A549 treated with DMSO at 1 μM for 4 hours (cell line): ENCODE data around the gene VDR. TPM values are rescaled to one million over a fixed set of nuclear protein-coding genes. Genes with fewer than 3 reads are reported as not detected.

Experiments
- total RNA-seq: library from RNA; stranded (reverse); fragments of 200-300 nt; extraction: Qiagen RNA extraction; gene quantifications from 5 replicates; pipeline ENCODE4 v1.2.3, GENCODE V29; 2022; ENCODE audit warnings: low read depth

The VDR gene
- total RNA-seq, result 3.5 to 4.6 TPM (median 3.7 TPM) in 5 replicates

DNA sequence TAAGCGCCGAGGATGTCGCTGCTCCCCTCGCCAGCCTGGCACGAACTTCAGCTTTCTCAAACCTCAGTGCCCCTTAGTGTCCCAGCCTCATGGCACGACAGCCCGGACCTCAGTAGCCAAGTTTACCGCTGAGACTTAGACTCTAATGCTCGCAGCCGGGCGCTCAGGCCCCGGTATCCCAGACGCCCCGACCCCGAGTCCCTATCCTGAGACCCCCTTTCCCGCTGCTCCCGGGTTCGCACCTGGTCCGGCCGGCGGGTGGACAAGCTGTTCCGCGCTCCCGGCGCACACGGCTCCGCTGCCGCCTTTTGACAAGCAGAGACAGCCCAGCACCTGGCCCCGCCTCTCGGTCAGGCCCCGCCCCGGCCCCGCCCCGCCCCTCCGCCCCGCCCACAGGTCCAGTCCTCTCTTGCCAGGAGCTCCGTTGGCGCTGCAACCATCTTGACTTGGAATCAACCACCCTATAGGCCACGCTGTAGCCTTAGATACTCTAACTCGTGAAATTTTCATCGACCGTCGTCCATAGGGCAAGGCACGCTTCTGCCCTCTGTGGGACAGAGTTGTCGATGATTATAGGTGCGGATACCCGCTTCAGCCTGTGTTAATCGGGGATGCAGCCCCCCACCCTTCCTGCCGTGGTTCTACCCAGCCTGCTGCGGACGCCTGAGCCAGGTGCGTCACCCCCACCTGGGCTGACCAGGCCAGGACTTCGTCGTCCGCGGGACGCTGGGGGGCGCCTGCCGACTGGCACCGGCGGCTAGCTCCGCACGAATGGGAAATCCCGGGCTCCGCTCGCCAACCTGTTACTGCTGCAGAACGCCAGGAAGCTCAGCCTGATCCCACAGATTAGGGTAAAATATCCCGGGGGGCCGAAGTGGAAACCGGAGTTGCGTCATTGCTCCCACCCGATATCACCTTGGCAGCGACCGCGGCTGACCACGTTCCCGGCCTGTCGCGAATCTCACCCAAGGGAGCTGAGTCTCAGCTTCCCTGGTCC lies at the start of gene VDR:
Gene VDR (minus strand): TSS at position 282 of the 997 bp plus-strand sequence. CDS start 25,881 bp downstream, outside the sequence.

DNA sequence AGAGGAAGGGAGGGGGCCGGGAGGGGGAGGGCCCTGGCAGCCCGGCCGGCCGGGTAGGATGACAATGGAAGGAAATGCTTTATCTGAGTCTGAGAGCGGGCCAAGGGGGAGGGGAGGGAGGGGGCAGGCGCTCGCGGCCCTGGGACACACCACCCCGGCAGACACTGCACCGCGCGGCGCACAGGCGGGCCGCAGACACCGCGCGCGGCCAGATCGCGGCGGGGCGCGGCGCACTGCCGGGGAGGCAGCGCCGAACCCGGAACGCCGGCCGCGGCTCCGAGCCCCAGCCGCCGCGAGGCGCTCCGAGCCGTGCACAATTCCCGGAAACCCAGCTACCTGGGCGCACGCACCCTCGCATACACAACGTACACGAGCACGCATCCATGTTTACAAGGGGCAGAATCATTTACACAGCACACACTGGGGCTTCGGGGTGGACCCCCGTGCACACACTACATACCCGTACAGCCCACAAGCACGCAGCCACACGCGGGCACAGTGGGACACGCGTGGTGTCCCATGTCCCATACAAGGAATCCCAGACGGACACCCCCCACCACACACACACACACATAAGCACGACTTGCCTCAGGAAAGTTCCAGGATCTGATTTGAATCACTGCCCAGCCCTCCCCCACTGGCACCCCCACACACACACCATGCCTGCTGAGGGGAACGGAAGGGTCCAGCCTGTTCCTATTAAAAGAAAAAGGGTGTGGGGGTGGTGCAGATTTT lies 84.7 kb downstream of the VDR start, which contains the start of gene HDAC7:
Gene HDAC7 (minus strand): TSS at position 8 of the 735 bp plus-strand sequence. CDS start 118 bp downstream, outside the sequence.

Other genes with a start within 250 kb of the VDR start
- 39.9 to 54.2 TPM (median 47.8 TPM) in 5 replicates for gene RPAP3, start 199.0 kb downstream of the VDR start, total RNA-seq
- not detected in 5 replicates for gene ENDOU, start 179.5 kb downstream of the VDR start, total RNA-seq
- 0.43 to 1.2 TPM (median 0.80 TPM) in 5 replicates for gene RAPGEF3, start 146.1 kb downstream of the VDR start, total RNA-seq
- 23.0 to 34.5 TPM (median 30.0 TPM) in 5 replicates for gene SLC48A1, start 131.8 kb downstream of the VDR start, total RNA-seq
- gene HDAC7, start 85.1 kb downstream of the VDR start, total RNA-seq, result 40.7 to 51.6 TPM (median 46.7 TPM) in 5 replicates
- gene TMEM106C, start 58.6 kb upstream of the VDR start, total RNA-seq, result 119 to 129 TPM (median 126 TPM) in 5 replicates
- 0.02 to 0.18 TPM (median 0.08 TPM) in 5 replicates for gene COL2A1, start 99.5 kb upstream of the VDR start, total RNA-seq
- 12.2 to 15.3 TPM (median 14.5 TPM) in 5 replicates for gene SENP1, start 201.1 kb upstream of the VDR start, total RNA-seq
- 25.3 to 31.6 TPM (median 27.7 TPM) in 5 replicates for gene PFKM, start 214.4 kb upstream of the VDR start, total RNA-seq